HG03457 (cell line): ENCODE results near the gene LTBP4.
A peak's percentile ranks its signal among the peaks of the same experiment; 100 is the strongest.
"Not testable (repeated sequence)": the region's sequence is repeated elsewhere in the genome, so short reads cannot be mapped to it uniquely, and the experiment has no call there.

Source experiments
- ATAC-seq: cut with Tn5 transposase; IDR thresholded peaks from one replicate; pipeline ENCODE4 v1.9.1; 2021; ENCODE audit warnings: moderate number of reproducible peaks; ENCODE audit not compliant: unreplicated experiment

The LTBP4 gene

DNA sequence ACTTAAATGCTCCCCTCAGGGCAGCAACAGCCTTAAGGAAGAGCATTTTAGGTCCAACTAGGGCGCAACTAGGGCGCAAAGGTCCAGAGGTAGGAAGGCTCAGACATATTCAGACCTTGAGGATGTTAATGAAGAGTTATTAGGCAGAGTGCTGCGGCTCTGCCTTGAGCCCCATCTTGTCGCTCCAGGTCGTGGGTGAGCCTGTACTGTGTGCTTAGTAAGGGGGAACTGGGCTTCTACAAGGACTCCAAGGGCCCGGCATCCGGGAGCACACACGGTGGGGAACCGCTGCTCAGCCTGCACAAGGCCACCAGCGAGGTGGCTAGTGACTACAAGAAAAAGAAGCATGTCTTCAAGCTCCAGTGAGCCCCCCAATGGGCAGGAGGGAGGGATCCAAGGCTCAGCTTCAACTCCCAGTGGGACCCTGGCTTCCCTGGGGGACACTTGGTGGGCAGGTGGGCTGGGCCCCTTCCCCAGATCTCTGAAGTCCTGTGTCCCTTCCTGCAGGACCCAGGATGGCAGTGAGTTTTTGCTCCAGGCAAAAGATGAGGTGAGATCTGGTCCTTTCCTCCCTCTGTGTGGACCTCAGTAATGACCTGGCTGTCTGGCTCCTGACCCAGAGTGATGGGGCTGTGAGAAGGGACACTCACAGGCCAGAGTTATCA lies 29.2 kb upstream of the LTBP4 start:
- no peak for ATAC-seq

DNA sequence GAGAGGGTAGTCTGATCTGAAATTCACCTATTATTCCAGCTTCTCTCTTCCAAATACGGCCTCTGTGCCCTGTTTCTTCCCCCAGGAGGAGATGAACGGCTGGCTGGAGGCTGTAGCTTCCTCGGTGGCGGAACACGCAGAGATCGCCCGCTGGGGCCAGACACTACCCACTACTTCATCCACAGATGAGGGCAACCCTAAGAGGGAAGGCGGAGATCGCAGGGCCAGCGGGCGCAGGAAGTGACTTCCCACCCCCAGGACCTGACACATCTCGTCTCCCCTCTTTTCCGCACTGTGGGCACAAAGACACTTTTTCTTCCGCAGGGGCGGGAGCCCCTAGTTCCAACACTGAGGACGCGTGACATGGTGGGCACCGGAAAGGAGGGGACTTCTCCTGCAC lies 25.8 kb upstream of the LTBP4 start:
- ATAC-seq = no peak

- ATAC-seq = no peak
These were observed 25.0 kb upstream of the LTBP4 start for GRCh38 chr19:40576151-40576584.

- peak; percentile 82 for ATAC-seq
These were observed 24.4 kb upstream of the LTBP4 start, which contains the start of gene SHKBP1 for GRCh38 chr19:40576585-40577451. Gene SHKBP1, plus strand, starts transcription at chr19:40576873. Its CDS starts 27 bp downstream, at chr19:40576900.

- ATAC-seq = no peak
These were observed 22.7 kb upstream of the LTBP4 start for GRCh38 chr19:40578442-40578908.

GRCh38 chr19:40580619-40581018 lies 20.6 kb upstream of the LTBP4 start:
- ATAC-seq = no peak

DNA sequence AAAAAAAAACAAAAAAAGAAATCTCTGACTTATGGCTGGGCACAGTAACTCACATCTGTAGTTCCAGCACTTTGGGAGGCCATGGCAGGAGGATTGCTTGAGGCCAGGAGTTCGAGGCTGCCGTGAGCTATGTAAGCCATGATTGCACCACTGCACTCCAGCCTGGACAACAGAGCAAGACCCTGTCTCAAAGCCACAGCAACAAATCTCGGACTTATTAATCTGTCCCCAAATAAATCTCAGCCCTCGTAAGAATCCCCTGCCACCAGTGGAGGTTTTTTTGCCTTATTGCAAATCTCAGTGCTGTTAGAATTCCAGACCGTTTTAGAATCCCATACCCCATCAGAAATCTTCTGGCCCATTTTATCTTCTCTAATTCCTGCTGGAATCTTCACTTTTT lies 19.6 kb upstream of the LTBP4 start:
- ATAC-seq = no peak

DNA sequence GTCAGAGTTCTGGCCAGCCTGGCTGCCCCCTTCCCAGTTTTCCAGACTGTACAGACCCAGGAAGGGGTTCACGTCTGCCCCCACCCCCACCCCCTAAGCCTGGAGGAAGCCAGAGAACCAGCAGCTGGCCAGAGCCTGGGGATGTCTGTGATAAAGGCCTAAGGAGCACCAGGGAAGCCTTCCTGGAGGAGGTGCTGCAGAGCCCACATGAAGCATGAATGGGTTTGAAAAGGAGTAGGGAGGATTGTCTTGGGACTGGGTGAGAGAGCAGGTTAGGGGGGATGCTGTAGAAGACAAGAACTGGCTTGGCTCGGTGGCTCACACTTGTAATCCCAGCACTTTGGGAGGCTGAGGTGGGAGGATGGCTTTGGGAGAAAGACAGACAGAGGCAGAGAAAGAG lies 18.7 kb upstream of the LTBP4 start:
- no peak for ATAC-seq

DNA sequence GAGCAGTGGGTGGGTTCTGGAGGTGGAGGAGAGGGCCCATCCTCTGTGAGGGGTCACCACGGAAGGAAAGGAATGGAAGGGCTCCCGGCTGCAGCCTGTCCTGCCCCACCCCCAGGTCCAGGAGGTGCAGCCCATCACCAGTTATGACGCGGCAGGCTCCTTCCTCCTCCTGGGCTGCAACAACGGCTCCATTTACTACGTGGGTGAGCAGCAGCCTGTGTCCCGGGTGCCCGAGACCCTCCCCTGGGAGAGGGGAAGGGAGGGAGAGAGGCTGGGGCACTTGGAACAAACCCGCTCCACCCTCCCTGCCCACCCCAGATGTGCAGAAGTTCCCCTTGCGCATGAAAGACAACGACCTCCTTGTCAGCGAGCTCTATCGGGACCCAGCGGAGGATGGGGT lies 17.9 kb upstream of the LTBP4 start:
- ATAC-seq = no peak

- no peak for ATAC-seq
These were observed 17.2 kb upstream of the LTBP4 start for GRCh38 chr19:40584007-40584406.

DNA sequence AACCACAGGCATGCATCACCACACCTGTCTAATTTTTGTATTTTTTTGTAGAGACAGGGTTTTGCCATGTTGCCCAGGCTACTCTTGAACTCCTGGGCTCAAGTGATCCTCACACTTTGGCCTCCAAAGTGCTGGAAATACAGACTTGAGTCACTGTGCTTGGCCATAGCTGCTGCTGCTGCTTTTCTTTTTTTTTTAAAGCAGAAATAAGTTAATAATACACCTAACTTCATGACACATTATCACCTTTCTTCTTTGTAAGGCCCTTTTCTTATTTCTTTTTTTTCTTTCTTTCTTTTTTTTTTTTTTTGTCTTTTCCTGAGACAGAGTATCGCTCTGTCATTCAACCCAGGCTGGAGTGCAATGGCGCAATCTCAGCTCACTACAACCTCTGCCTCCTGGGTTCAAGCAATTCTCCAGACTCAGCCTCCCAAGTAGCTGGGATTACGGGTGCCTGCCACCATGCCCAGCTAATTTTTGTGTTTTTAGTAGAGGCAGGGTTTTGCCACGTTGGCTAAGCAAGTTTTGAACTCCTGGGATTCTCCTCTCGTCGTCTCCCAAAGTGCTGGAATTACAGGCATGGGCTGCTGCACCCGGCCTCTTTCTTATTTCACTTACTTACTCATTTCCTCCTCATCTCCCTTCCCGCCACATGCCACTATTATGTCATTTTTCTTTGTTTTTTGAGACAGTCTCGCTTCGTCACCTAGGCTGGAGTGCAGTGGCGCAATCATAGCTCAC lies 15.8 kb upstream of the LTBP4 start:
- no peak for ATAC-seq

DNA sequence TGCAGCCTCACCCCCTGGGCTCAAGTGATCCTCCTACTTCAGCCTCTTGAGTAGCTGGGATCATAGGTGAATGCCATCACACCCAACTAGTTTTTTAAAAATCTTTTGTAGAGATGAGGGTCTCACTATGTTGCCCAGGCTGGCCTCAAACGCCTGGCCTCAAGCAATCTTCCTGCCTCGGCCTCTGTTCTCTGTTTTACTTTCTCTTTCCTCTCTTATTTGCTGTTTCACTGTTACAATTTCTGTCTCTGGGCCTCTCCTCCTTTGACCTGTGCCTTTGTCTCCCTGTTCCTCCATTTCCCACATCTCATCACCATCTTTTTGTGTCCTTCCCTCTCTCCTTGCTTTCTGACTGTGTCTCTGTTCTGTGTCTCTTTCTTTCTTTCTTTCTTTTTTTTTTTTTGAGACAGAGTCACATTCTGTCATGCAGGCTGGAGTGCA lies 15.2 kb upstream of the LTBP4 start:
- no peak for ATAC-seq

GRCh38 chr19:40586611-40587010 lies 14.6 kb upstream of the LTBP4 start:
- ATAC-seq = no peak

DNA sequence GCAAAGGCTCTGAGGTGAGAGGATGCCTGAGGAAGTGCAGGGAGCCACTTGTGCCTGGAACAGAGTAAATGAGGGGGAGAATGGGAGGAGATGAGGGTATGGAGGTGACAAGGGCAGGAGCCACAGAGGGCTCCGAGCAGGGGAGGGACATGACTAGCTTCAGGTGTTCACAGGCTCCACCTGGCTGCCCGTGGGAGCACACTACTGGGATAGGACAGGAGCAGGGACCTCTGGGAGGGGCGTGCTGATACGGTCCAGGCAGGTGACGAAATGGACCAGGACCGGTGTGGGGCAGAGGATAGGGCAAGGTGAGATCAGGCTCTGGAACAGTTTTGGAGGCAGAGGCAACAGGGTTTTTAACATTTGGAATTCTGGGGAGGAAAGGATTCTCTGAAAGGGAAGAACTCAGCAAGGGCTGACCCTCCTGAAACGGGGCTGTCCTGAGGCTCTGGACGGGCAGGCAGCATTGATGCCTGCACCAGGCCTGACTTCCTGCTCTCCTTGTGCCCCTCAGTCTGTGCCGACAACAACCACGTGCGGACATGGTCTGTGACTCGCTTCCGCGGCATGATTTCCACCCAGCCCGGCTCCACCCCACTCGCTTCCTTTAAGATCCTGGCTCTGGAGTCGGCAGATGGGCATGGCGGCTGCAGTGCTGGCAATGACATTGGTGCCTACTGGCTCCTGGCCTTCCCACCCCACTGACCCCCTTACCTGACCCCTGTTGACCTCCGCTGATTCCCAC lies 12.9 kb upstream of the LTBP4 start:
- no peak for ATAC-seq

- no peak for ATAC-seq
These were observed 12.1 kb upstream of the LTBP4 start for GRCh38 chr19:40588926-40589569.

- no peak for ATAC-seq
These were observed 11.4 kb upstream of the LTBP4 start for GRCh38 chr19:40589591-40590429.

DNA sequence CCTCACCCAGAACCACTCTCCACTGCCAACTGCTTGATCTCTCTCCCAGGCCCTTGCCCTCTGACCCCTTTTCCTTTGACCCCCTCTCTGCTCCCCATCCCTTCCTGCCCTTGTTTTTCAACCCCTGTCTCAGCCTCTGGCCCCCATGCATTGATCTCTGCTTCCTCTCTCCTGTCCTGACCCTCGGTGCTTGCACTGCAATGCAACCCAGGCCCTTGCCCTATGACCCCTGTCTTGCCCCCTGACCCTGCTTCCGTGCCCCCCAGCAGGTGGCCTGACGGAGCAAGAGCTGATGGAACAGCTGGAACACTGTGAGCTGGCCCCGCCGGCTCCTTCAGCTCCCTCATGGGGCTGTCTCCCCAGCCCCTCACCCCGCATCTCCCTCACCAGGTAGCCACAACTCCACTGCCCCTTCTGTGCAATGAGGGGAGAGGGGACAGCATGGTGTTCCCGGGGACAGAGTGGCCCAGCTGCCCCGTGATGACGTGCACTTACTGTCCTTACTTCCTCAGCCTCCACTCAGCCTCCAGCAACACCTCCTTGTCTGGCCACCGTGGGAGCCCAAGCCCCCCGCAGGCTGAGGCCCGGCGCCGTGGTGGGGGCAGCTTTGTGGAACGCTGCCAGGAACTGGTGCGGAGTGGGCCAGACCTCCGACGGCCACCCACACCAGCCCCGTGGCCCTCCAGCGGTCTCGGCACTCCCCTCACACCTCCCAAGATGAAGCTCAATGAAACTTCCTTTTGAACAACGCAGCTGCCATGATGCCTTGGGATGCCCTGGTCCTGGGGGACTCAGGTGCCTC lies 10.5 kb upstream of the LTBP4 start:
- no peak for ATAC-seq

GRCh38 chr19:40591724-40592123 lies 9.4 kb upstream of the LTBP4 start:
- not testable (repeated sequence) for ATAC-seq
